Nucleus accumbens (tissue), 56 donors: ENCODE data around the gene RSRC1.
"Not testable (repeated sequence)": the region's sequence is repeated elsewhere in the genome, so short reads cannot be mapped to it uniquely, and the experiment has no call there.

Experiments
- DNase-seq, 56 donors: peaks; one replicate each; lab custom pipeline; 2025; lab: John Stamatoyannopoulos, UW

Gene RSRC1

DNA sequence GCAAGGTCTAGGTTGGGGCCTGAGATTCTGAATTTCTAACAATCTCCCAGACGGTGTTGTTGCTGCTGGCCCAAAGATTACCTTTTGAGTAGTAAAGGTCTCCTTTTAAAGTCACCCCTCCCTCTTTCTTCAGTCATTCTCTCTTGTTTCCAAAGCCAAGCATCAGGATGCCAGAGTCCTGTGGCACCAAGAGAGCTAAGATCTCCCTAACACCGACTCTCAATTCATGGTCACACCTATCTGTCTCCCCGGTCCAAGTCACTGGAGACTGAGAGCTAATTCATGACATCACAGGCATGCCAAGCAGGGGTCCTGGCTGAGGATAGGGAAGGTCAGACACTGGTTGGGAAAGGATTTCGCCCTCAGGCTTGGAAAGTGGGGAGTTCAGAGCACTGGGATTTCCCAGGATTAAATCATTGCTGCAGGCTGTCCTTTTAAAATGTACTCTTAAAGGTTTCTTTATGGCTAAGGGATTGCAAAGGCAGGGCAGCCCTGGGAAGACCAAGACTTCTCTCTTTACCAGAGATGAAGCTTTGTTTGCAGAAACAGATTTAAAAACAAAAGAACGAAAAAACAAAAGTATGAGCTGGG, 11.0 kb upstream of the RSRC1 start:
- no peak for DNase-seq

- DNase-seq, result no peak
Observed at GRCh38 chr3:158100681-158101080, 9.2 kb upstream of the RSRC1 start.

DNA sequence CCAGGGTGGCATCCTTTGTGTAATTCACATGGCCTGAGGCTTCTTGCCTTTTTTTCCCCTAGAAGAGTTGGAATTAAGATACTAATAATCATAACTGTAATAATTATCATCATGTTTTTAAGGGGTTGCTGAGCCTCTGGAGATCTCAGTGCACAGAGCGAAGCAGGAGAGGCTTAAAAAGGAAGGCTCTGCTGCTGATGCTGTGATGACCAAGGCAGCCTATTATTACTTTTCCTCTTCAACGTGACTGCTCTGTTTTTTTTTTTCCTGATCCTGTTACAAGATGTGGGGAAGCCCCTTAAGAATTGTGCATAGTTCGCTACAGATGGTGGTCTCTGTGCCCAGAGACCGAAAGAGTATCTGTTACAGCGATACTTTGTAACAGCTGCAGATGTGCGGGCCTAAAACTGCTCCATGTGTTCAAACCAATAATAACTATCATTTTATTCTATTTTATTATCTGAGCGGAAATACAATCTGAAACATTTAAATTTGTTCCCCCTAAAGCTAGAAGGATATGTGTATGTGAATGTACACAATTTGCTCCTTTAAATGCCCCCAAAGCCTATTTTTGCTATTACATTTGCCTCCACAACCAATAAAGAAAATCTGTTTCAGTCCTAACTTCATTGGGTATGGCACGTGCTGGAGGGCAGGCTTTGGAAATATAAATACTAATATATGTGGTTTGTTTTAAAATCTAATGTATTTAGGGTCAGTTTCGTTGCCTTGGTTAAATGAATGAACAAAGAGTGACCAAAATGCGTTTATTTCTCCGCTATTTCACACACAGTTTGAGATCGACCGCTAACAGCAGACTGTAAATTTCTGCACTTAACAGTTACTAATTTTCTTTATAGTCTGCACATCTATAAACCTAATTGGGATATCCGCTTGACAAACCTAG, 8.3 kb upstream of the RSRC1 start:
- no peak for DNase-seq

DNA sequence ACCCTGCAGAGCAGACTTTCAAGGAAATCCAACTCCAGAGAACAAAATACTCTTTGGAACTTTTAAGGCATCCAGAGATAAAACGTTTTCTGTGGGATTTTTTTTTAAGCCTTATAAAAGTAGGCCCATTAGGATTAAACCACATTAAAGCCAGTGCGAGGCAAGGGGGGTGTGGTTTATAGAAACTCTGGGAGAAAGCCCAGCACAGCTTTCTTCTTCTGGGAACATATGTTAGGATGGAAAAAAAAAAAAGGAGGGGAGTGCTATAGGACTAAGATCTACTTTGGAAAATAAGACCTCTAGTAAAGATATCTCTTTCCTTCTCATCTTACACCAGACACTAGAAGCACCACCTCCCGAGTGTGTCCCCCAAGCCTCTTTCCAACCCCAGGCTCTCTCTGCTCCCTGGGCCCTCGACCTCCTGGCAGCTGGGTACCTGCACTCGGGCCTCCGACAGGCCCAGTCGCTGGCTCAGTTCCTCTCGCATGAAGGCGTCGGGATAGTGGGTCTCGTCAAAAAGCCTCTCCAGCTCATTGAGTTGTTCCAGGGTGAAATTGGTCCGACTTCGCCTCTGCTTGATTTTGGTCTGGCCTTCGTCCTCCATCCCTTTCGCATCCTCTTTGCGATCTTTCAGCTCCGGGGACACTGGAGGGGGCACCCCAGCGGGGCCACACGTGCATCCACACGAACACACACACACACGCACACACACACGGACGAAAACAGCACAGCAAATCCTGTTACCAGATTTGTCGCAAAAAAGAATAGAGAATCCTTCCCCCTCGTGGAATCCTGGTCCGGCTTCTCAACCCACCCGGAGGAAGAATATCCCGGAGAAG, 7.4 kb upstream of the RSRC1 start:
- DNase-seq, result no peak

GRCh38 chr3:158103081-158103886, 6.6 kb upstream of the RSRC1 start:
- DNase-seq, result no peak

GRCh38 chr3:158103887-158104327, 6.0 kb upstream of the RSRC1 start:
- DNase-seq, result no peak

- DNase-seq, result no peak
Observed at GRCh38 chr3:158104431-158104921, 5.4 kb upstream of the RSRC1 start.

- no peak for DNase-seq
Observed at GRCh38 chr3:158105119-158105709, 4.7 kb upstream of the RSRC1 start.

DNA sequence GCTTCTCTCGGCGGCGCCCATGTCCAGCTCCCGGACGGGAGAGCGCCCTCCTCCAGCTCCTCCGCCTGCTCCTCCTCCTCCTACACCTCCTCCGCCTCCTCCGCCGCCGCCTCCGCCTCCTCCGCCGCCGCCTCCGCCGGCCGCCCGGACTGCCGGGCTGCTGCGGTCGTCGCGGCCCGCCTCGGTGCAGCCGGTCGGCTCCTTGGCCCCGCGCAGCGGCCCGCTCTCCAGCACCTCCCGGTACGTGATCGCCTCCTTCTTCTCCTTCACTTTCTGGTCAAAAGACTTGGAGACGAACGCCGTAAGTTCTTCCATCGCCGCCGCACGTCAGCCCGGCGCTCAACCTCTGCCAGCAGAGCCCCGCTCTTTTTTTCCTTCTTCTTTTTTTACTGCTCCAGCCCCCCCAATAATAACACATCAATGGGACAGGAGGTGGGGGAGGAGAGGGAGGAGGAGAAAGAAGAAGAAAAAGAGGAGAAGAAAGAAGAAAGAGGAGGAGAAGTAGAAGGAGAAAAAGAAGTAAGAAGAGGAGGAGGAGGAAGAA, 4.1 kb upstream of the RSRC1 start:
- DNase-seq, result no peak

DNA sequence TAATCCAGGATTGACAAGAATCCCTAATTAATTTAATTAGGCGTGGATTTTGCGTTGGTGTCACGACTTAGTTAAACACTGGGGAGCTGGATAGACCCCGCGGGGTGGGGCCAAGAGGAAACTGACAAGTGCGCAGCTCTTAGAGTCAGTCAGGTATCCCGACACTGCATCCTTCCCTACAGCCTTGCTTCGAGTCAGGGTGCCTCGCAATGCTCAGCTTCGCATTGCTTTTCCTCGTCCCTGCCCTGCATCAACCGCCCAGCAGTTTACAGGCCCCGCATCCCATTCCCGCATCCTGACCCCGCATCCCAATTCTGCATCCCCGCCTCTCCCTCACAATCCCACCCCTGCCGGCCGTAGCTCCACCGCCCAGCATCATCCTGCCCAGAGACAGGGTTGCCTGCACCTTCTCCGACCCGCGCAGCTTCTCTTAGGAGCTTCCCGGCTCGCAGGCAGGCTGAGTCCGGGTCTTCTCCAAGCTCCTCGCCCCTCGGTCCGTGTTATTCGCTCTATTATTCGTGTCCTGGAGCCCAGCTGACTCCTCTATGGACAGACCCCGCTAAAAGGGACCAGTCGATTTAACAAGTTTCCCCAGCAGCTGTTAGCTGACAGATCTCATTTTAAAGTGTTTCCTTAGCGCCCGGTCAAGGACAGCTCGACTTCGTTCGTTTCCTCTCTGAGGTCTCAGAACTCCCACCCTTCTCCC, 3.0 kb upstream of the RSRC1 start:
- DNase-seq, result peak in 1 of 56 donors; percentile 41

DNA sequence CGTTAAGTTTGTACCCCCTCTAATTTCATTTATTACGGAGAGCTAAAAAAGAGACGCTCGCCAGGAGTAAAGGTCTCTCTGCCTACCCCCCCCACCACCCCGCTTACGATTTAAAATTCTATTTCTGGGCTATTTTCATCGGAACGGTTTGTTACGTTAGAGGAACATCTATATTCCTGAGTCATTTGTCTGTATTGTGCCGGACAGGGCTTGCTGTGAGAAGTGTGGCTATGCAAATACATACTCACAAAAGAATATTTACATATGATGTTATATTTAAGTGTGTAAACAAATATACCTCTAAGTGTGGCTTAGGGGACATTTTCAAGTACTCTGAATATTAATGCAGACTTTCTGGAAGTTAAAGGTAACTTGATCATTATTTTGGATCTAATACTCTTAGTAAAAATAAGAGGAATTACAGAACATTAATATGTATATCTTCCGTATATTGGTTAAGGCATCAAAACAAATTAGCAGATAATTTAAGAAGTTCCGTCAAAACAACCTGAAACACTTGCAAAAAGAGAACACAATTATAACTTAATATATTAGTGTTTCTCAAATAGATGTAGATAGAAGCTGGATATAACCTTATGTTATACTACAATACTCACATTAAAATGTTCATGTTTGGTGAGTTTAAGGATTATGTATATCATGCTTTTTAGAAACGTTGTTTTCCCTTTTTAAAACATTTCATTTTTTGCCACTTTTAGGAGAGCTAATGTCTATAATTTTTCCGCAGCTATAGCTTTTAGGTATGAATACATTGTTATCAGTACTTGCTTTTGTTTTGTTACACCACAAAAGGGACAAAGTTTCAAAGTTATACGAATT, 2.1 kb upstream of the RSRC1 start:
- no peak for DNase-seq

DNA sequence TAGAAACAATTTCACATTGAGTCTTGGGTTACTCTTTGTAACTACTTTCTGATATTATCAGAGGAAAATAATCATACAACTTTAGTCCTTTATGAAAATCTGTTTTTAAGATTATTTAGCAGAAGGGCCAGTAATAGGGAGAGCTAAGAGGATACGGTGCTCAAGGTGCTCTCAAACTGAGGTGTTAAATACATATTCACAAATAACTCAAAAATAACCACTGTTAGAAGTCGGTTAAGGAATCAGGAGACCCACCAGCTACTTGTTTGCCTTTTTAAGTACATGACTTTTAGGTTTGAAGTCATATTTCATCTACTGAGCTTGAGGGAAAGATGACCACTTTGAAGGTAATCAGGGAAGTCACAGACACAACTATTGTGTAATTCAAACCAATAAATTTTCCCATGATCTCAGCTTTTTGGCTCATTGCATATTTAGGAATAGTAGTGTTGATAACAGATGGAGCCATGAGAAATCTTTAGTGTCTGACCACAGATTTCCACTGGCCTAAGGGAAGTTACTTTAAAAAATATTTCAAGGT, 1.4 kb upstream of the RSRC1 start:
- no peak for DNase-seq

GRCh38 chr3:158109295-158109803, 540 bp upstream of the RSRC1 start:
- DNase-seq, result no peak

DNA sequence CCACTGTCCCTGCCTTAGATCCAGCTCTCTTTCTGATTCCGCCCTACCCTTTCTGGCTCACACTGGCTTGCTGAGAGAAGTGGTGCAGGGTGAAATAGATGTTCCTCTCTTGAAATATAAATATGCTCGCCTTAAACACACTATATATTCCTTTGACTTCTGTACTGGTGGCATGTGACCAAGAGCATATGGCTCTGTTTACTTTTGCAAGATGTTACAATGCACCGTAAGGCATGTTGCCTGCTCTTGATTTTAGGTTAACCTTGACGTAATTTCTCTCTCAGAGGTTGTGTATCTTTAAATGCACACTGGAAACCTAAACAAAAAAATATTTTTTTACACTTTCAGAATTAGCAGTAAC, 749 bp downstream of the RSRC1 start:
- DNase-seq, result no peak

DNA sequence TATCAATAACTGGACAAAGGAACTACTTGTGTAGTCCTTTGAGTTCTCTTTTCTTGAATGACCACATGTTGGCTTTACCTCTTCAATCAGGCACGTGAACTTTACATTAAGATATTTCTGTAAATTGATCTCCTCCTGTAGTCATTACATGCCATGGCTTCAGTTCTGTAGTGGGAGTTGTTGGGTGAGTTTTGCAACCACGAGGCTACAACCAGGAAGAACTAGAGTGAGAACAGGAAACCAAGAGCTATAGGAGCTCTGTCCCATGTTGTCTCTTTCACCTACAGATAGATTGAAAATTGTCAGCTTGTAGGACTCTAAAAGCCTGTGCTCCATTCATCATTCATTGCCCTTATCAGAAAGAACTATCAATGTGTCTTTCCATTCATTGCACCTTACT, 2.0 kb downstream of the RSRC1 start:
- no peak for DNase-seq

GRCh38 chr3:158113595-158113994, 3.7 kb downstream of the RSRC1 start:
- DNase-seq, result not testable (repeated sequence)

GRCh38 chr3:158120330-158120729, 10.4 kb downstream of the RSRC1 start:
- no peak for DNase-seq
